ENCODE data around the gene FLNB.

- TF ChIP-seq CTCF (IDR thresholded peaks at IDR 0.05) = no peak
- TF ChIP-seq POLR2A (IDR thresholded peaks at IDR 0.05) = no peak
These were observed 66.0 kb downstream of the FLNB start for GRCh38 chr3:58074116-58074715.
